ENCODE measurements around the gene ANKRD31. TPM values are rescaled to one million over a fixed set of nuclear protein-coding genes. Genes with fewer than 3 reads are reported as not detected.
"Not testable (repeated sequence)": the region's sequence is repeated elsewhere in the genome, so short reads cannot be mapped to it uniquely, and the experiment has no call there.

The ANKRD31 gene
- total and polyA plus RNA-seq, 7 experiments from 2014 or later = 0.22 to 1.6 (median 0.59) TPM

DNA sequence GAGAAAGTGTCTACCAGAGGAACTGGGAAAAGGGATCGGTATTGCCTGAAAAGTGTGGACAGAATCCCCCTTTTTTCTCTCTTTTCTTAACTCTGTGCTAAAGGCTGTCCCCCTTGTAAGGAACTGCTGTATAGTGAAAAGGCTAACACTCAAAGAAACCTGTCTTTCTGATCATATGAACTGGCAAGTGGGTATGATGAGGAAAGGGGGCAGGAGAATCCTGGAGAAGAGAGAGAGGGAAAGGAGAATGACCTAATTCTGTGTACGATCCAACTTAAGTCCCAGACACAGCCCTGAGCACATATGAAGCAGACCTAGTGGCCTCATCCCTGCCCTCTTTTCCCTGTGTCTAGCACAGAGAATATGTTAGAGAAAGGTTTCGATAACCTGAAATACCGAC, 967 bp downstream of the ANKRD31 start:
- POLR2A ChIA-PET = interaction anchor here (0.6 to 5.3 kb wide), 13 partner anchors 16 to 433 kb away, joined by 3 to 127 read pairs (median 3); partner anchors contain the start of gene GCNT4

DNA sequence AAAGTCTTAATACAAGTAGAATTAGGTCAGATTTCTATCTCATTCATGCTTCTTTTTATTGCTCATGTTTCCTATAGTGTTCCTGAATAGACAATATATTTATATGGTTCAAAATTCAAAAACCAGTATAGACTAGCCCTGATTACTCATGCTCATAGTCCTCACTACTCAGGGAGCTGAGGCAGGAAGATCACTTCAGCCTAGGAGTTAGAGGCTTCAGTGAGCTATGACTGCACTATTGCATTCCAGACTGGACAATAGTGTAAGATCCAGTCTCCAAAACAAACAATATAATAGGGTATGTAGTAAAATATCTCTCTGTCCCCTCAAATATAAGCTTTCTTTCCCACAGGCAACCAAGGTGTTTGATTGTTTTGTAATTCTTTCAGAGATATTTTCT, 2.4 kb downstream of the ANKRD31 start:
- Histone ChIP-seq H3K4me3 (ENCODE audit: low read length) (no peak overlapping the region), H3K9me3 (ENCODE audit: control insufficient read depth in 2 of 3, low read length in 3 of 3) (no peaks in the 10 kb centered on the region), H3K4me1 (ENCODE audit: control insufficient read depth in 2 of 2, insufficient read depth in 2 of 2, low read length in 2 of 2) (peaks cover 0 to 17% of the 10 kb centered on the region in 2 donors), H3K27ac (ENCODE audit: low read depth, low read length) (no peak overlapping the region), H3K36me3 (ENCODE audit: control insufficient read depth in 2 of 3, insufficient read depth in 3 of 3, low read length in 3 of 3) (no peaks in the 10 kb centered on the region), H3K27me3 (ENCODE audit: control insufficient read depth in 2 of 2, insufficient read depth in 2 of 2, low read length in 2 of 2) (peaks cover 0 to 2% of the 10 kb centered on the region in 2 donors)
- Mint-ChIP-seq H3K4me3 (no peak overlapping the region), H3K27me3 (peaks cover 0 to 3% (median 0%) of the 10 kb centered on the region in 5 donors), H3K36me3 (peaks cover 0 to 3% (median 0%) of the 10 kb centered on the region in 5 donors), H3K4me1 (peaks cover 3 to 22% (median 18%) of the 10 kb centered on the region in 7 donors), H3K27ac (peak overlapping the region in 2 of 9 donors; percentile 19 to 45), H3K9me3 (peaks cover 0 to 2% (median 0%) of the 10 kb centered on the region in 11 donors)
- POLR2A ChIA-PET = interaction anchor here (0.6 to 5.3 kb wide), 3 partner anchors 16 to 181 kb away, joined by 3 to 48 read pairs (median 5); no protein-coding TSS in a partner anchor
- intact Hi-C loops (cut with micrococcal nuclease) = loop anchor here (10.0 kb wide), 4 partner anchors 469 to 1171 kb away; partner anchors contain the start of genes GFM2 (in 1 of the 2), HEXB (in 1 of the 2), IQGAP2 (in 1 of the 2) and NSA2 (in 1 of the 2)
- no peak for ATAC-seq
- no peak for DNase-seq
- CTCF ChIA-PET = interaction anchor here (0.6 to 1.4 kb wide), 4 partner anchors 180 to 299 kb away, joined by 3 to 4 read pairs (median 3); no protein-coding TSS in a partner anchor

More for the DNA sequence above, 967 bp downstream of the ANKRD31 start:
- Mint-ChIP-seq H3K4me1 (peaks cover 3 to 22% (median 18%) of the 10 kb centered on the region in 7 donors), H3K36me3 (no peaks in the 10 kb centered on the region), H3K4me3 (peak overlapping the region; percentile 51 to 99 (median 92)), H3K27me3 (peaks cover 0 to 4% (median 0%) of the 10 kb centered on the region in 5 donors), H3K9me3 (peaks cover 0 to 2% (median 0%) of the 10 kb centered on the region in 11 donors), H3K27ac (peak overlapping the region in 8 of 9 donors; percentile 97 to 99 (median 98))
- ATAC-seq (no peak), DNase-seq (no peak)
- peak overlapping the region; percentile 69 for H3K4me3 ChIP-seq (ENCODE audit: low read length)
- no peaks in the 10 kb centered on the region for H3K36me3 ChIP-seq (ENCODE audit: control insufficient read depth in 2 of 3, insufficient read depth in 3 of 3, low read length in 3 of 3)
- intact Hi-C loops (cut with micrococcal nuclease) = loop anchor here (1.0 to 10.0 kb wide), 15 partner anchors 30 to 1668 kb away; partner anchors contain the start of genes HEXB (in 2 of the 2), ANKRA2 (in 1 of the 2), FAM169A (in 1 of the 2) and GFM2 (in 1 of the 2)
- peaks cover 0 to 2% of the 10 kb centered on the region in 2 donors for H3K27me3 ChIP-seq (ENCODE audit: control insufficient read depth in 2 of 2, insufficient read depth in 2 of 2, low read length in 2 of 2)
- H3K4me1 ChIP-seq (ENCODE audit: control insufficient read depth in 2 of 2, insufficient read depth in 2 of 2, low read length in 2 of 2) = peaks cover 0 to 17% of the 10 kb centered on the region in 2 donors
- peak overlapping the region; percentile 80 for H3K27ac ChIP-seq (ENCODE audit: low read depth, low read length)
- CTCF ChIA-PET = interaction anchor here (0.6 to 3.0 kb wide), 16 partner anchors 9 to 1794 kb away, joined by 3 to 25 read pairs (median 4); partner anchors contain the start of genes GCNT4 and HMGCR
- no peaks in the 10 kb centered on the region for H3K9me3 ChIP-seq (ENCODE audit: control insufficient read depth in 2 of 3, low read length in 3 of 3)

DNA sequence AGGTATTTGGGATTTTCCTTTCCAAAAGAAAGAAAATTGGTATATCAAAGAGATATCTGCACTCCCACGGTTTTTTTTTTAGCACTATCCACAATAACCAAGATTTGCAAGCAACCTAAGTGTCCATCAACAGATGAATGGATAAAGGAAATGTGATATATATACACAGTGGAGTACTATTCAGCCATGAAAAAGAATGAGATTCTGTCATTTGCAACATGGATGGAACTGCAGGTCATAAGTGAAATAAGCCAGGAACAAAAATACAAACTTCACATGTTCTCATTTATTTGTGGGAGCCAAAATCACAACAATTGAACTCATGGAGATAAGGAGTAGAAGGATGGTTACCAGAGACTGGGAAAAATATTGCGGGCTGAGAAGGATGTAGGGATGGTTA, 9.8 kb downstream of the ANKRD31 start:
- ChIA-PET POLR2A (interaction anchor here (0.6 to 1.6 kb wide), 2 partner anchors 170 to 175 kb away, joined by 3 to 4 read pairs; partner anchors contain the start of gene GCNT4), CTCF (interaction anchor here (0.7 to 1.4 kb wide), 2 partner anchors 102 to 177 kb away, joined by 4 read pairs; no protein-coding TSS in a partner anchor)
- no peak for ATAC-seq

DNA sequence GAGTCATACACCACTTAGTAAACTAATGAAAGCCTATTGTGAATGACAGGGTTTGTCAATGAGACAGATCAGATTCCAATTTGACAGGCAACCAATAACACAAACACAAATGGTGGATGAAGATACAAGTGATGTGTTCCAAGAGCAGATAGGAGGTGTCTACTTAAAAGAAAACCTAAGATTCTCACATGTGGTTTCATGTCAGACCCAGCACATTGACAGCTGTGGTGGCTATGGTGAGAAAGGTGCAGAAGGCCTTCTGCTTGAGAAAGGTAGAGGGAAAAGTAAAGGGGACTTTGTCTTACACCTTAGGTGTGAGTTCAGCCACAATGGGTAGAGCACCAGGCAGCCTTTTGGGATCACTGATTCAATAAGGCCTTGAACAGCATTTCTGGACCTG, 11.2 kb downstream of the ANKRD31 start:
- H3K4me1 ChIP-seq (ENCODE audit: control insufficient read depth in 2 of 2, insufficient read depth in 2 of 2, low read length in 2 of 2) = no peaks in the 10 kb centered on the region
- H3K27ac ChIP-seq (ENCODE audit: low read depth, low read length) = no peak overlapping the region
- peaks cover 0 to 3% (median 0%) of the 10 kb centered on the region in 5 donors for H3K27me3 Mint-ChIP-seq
- H3K27ac Mint-ChIP-seq = no peak overlapping the region
- no peak overlapping the region for H3K4me3 Mint-ChIP-seq
- POLR2A ChIA-PET = interaction anchor here (1.6 kb wide), 1 partner anchor 173 kb away, joined by 4 read pairs; the partner anchor contains the start of gene GCNT4
- H3K27me3 ChIP-seq (ENCODE audit: control insufficient read depth in 2 of 2, insufficient read depth in 2 of 2, low read length in 2 of 2) = no peaks in the 10 kb centered on the region
- no peaks in the 10 kb centered on the region for H3K9me3 ChIP-seq (ENCODE audit: control insufficient read depth in 2 of 3, low read length in 3 of 3)
- no peaks in the 10 kb centered on the region for H3K36me3 ChIP-seq (ENCODE audit: control insufficient read depth in 2 of 3, insufficient read depth in 3 of 3, low read length in 3 of 3)
- H3K9me3 Mint-ChIP-seq = peaks cover 0 to 12% (median 0%) of the 10 kb centered on the region in 11 donors
- peaks cover 0 to 15% (median 6%) of the 10 kb centered on the region in 5 donors for H3K36me3 Mint-ChIP-seq
- DNase-seq (no peak), ATAC-seq (no peak)
- H3K4me3 ChIP-seq (ENCODE audit: low read length) = no peak overlapping the region
- H3K4me1 Mint-ChIP-seq = peaks cover 0 to 4% (median 0%) of the 10 kb centered on the region in 7 donors
- intact Hi-C loops (cut with micrococcal nuclease) = no loop called here
- CTCF ChIA-PET = interaction anchor here (0.5 to 1.4 kb wide), 3 partner anchors 36 to 176 kb away, joined by 3 to 4 read pairs (median 3); no protein-coding TSS in a partner anchor

More for the DNA sequence above, 9.8 kb downstream of the ANKRD31 start:
- H3K4me3 ChIP-seq (ENCODE audit: low read length) = no peak overlapping the region
- H3K4me1 ChIP-seq (ENCODE audit: control insufficient read depth in 2 of 2, insufficient read depth in 2 of 2, low read length in 2 of 2) = no peaks in the 10 kb centered on the region
- no peaks in the 10 kb centered on the region for H3K36me3 ChIP-seq (ENCODE audit: control insufficient read depth in 2 of 3, insufficient read depth in 3 of 3, low read length in 3 of 3)
- H3K9me3 ChIP-seq (ENCODE audit: control insufficient read depth in 2 of 3, low read length in 3 of 3) = no peaks in the 10 kb centered on the region
- Mint-ChIP-seq H3K4me1 (peaks cover 0 to 4% (median 0%) of the 10 kb centered on the region in 7 donors), H3K4me3 (no peak overlapping the region), H3K27me3 (peaks cover 0 to 3% (median 0%) of the 10 kb centered on the region in 5 donors), H3K36me3 (peaks cover 0 to 5% (median 3%) of the 10 kb centered on the region in 5 donors), H3K27ac (no peak overlapping the region), H3K9me3 (peaks cover 0 to 7% (median 0%) of the 10 kb centered on the region in 11 donors)
- intact Hi-C loops (cut with micrococcal nuclease) = loop anchor here in 1 of 2 donors (1.0 to 2.0 kb wide), 2 partner anchors 14 to 177 kb away; no protein-coding TSS in a partner anchor
- no peak overlapping the region for H3K27ac ChIP-seq (ENCODE audit: low read depth, low read length)
- peaks cover 0 to 2% of the 10 kb centered on the region in 2 donors for H3K27me3 ChIP-seq (ENCODE audit: control insufficient read depth in 2 of 2, insufficient read depth in 2 of 2, low read length in 2 of 2)
- DNase-seq = no peak

DNA sequence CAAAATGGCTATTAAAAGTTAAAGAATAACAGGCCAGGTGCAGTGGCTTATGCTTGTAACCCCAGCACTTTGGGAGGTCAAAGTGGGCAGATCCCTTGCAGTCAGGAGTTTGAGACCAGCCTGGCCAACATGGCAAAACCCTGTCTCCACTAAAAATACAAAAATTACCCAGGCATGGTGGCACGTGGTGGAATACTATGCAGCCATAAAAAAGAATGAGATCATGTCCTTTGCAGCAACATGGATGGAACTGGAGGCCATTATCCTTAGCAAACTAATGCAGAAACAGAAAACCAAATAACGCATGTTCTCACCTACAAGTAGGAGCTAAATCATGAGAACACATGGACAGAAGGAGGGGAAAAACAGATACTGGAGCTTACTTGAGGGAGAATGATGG, 15.9 kb downstream of the ANKRD31 start:
- H3K4me1 ChIP-seq (ENCODE audit: control insufficient read depth in 2 of 2, insufficient read depth in 2 of 2, low read length in 2 of 2); H3K27me3 Mint-ChIP-seq; ATAC-seq; H3K4me1 Mint-ChIP-seq; H3K36me3 ChIP-seq (ENCODE audit: control insufficient read depth in 2 of 3, insufficient read depth in 3 of 3, low read length in 3 of 3); DNase-seq; H3K4me3 Mint-ChIP-seq; H3K9me3 ChIP-seq (ENCODE audit: control insufficient read depth in 2 of 3, low read length in 3 of 3); POLR2A ChIA-PET; H3K27me3 ChIP-seq (ENCODE audit: control insufficient read depth in 2 of 2, insufficient read depth in 2 of 2, low read length in 2 of 2); intact Hi-C loops (cut with micrococcal nuclease); H3K27ac Mint-ChIP-seq; H3K4me3 ChIP-seq (ENCODE audit: low read length); CTCF ChIA-PET; H3K27ac ChIP-seq (ENCODE audit: low read depth, low read length): not testable (repeated sequence)
- Mint-ChIP-seq H3K9me3 (peaks cover 10 to 32% (median 17%) of the 10 kb centered on the region in 11 donors), H3K36me3 (peaks cover 5 to 46% (median 23%) of the 10 kb centered on the region in 5 donors)

- CTCF ChIA-PET = no interaction called here
- no peak overlapping the region for H3K27ac ChIP-seq (ENCODE audit: low read depth, low read length)
These were observed 21.8 kb downstream of the ANKRD31 start for GRCh38 chr5:75214928-75215327.

More at GRCh38 chr5:75214928-75215327, 21.8 kb downstream of the ANKRD31 start:
- Mint-ChIP-seq H3K27me3 (peaks cover 0 to 3% (median 0%) of the 10 kb centered on the region in 5 donors), H3K27ac (no peak overlapping the region), H3K36me3 (peaks cover 4 to 37% (median 18%) of the 10 kb centered on the region in 5 donors), H3K4me1 (peaks cover 0 to 14% (median 7%) of the 10 kb centered on the region in 7 donors), H3K9me3 (peaks cover 8 to 25% (median 17%) of the 10 kb centered on the region in 11 donors), H3K4me3 (no peak overlapping the region)
- DNase-seq (no peak), ATAC-seq (no peak)
- Histone ChIP-seq H3K4me1 (ENCODE audit: control insufficient read depth in 2 of 2, insufficient read depth in 2 of 2, low read length in 2 of 2) (no peaks in the 10 kb centered on the region), H3K9me3 (ENCODE audit: control insufficient read depth in 2 of 3, low read length in 3 of 3) (peaks cover 0 to 6% (median 0%) of the 10 kb centered on the region in 3 experiments), H3K4me3 (ENCODE audit: low read length) (no peak overlapping the region), H3K27me3 (ENCODE audit: control insufficient read depth in 2 of 2, insufficient read depth in 2 of 2, low read length in 2 of 2) (no peaks in the 10 kb centered on the region), H3K36me3 (ENCODE audit: control insufficient read depth in 2 of 3, insufficient read depth in 3 of 3, low read length in 3 of 3) (no peaks in the 10 kb centered on the region)
- intact Hi-C loops (cut with micrococcal nuclease) = no loop called here
- POLR2A ChIA-PET = no interaction called here

Data from naive thymus-derived CD4-positive, alpha-beta T cell (primary cell).